ENCODE data around the gene KLK7. TPM values are rescaled to one million over a fixed set of nuclear protein-coding genes. Genes with fewer than 3 reads are reported as not detected.

The KLK7 gene
- total RNA-seq, 1 experiment from 2014 or later: 3.6 TPM

DNA sequence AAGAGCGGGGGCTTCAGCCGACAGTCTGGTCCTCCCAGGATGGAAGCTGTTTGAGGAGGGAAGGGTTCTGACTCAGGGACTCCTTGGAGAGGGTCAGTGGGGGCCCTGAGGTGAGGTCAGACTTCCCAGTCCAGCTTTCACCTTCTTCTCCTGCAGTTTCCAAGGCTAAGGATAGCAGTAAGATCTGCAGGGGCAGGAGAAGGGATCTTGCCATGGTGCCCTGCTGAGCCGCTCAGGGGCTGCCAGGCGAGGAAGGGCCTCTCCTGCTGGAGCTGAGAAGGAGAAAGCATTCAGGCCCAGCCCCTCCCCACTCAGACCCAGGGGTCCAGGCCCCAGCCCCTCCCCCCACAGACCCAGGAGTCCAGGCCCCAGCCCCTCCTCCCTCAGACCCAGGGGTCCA is 1.5 kb downstream of the KLK7 start:
- Histone ChIP-seq H3K9ac (ENCODE audit: low read length) (no peak overlapping the region), H3K9me3 (ENCODE audit: low read length) (no peaks in the 10 kb centered on the region), H4K20me1 (ENCODE audit: low read length) (no peaks in the 10 kb centered on the region), H3K4me1 (ENCODE audit: insufficient read depth, low read length) (peaks cover 21% of the 10 kb centered on the region), H3K4me2 (ENCODE audit: low read length) (no peak overlapping the region), H3K4me3 (ENCODE audit: low read length) (no peak overlapping the region), H2AFZ (ENCODE audit: low read length) (no peak overlapping the region), H3K27me3 (ENCODE audit: low read length) (no peaks in the 10 kb centered on the region), H3K27ac (ENCODE audit: low read length) (no peak overlapping the region), H3K9me2 (replicated peaks; ENCODE audit: low read length) (no peaks in the 10 kb centered on the region), H3K79me2 (ENCODE audit: low read length) (no peaks in the 10 kb centered on the region), H3F3A (ENCODE audit: low read length, unreplicated experiment) (no peaks in the 10 kb centered on the region), H3K36me3 (ENCODE audit: low read depth, low read length) (no peaks in the 10 kb centered on the region)
- no TSS peak for BruUV-seq (replicated peaks)
- ChIA-PET POLR2A (ENCODE audit: unreplicated experiment) (no interaction called here), CTCF (no interaction called here)
- DNase-seq (no peak), ATAC-seq (peak; percentile 23; the same call in 1 of the 2 replicates)
- no peak for TF ChIP-seq EZH2 (IDR thresholded peaks at IDR 0.05; ENCODE audit: low read length, unreplicated experiment)
- TF ChIP-seq EZH2phosphoT487 (IDR thresholded peaks at IDR 0.05; ENCODE audit: borderline replicate concordance, low read length): no peak
- TF ChIP-seq, protein P1, sequence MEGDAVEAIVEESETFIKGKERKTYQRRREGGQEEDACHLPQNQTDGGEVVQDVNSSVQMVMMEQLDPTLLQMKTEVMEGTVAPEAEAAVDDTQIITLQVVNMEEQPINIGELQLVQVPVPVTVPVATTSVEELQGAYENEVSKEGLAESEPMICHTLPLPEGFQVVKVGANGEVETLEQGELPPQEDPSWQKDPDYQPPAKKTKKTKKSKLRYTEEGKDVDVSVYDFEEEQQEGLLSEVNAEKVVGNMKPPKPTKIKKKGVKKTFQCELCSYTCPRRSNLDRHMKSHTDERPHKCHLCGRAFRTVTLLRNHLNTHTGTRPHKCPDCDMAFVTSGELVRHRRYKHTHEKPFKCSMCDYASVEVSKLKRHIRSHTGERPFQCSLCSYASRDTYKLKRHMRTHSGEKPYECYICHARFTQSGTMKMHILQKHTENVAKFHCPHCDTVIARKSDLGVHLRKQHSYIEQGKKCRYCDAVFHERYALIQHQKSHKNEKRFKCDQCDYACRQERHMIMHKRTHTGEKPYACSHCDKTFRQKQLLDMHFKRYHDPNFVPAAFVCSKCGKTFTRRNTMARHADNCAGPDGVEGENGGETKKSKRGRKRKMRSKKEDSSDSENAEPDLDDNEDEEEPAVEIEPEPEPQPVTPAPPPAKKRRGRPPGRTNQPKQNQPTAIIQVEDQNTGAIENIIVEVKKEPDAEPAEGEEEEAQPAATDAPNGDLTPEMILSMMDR (conservative IDR thresholded peaks at IDR 0.05; ENCODE audit: low read depth, low read length): no peak
- intact Hi-C loops (cut with micrococcal nuclease): no loop called here

GRCh38 chr19:50981587-50982146 is 2.0 kb downstream of the KLK7 start:
- H3F3A ChIP-seq (ENCODE audit: low read length, unreplicated experiment): no peaks in the 10 kb centered on the region
- TF ChIP-seq, protein P1 (conservative IDR thresholded peaks at IDR 0.05; ENCODE audit: low read depth, low read length): no peak
- no peak for TF ChIP-seq EZH2phosphoT487 (IDR thresholded peaks at IDR 0.05; ENCODE audit: borderline replicate concordance, low read length)
- no peak for TF ChIP-seq EZH2 (IDR thresholded peaks at IDR 0.05; ENCODE audit: low read length, unreplicated experiment)
- no peak overlapping the region for H2AFZ ChIP-seq (ENCODE audit: low read length)
- BruUV-seq (replicated peaks): no TSS peak
- H3K4me1 ChIP-seq (ENCODE audit: insufficient read depth, low read length): peaks cover 21% of the 10 kb centered on the region
- H3K79me2 ChIP-seq (ENCODE audit: low read length): no peaks in the 10 kb centered on the region
- no peak overlapping the region for H3K27ac ChIP-seq (ENCODE audit: low read length)
- H3K9me3 ChIP-seq (ENCODE audit: low read length): no peaks in the 10 kb centered on the region
- intact Hi-C loops (cut with micrococcal nuclease): no loop called here
- no peaks in the 10 kb centered on the region for H4K20me1 ChIP-seq (ENCODE audit: low read length)
- no peak overlapping the region for H3K9ac ChIP-seq (ENCODE audit: low read length)
- no peaks in the 10 kb centered on the region for H3K36me3 ChIP-seq (ENCODE audit: low read depth, low read length)
- CTCF ChIA-PET: no interaction called here
- no peak overlapping the region for H3K4me2 ChIP-seq (ENCODE audit: low read length)
- H3K4me3 ChIP-seq (ENCODE audit: low read length): no peak overlapping the region
- POLR2A ChIA-PET (ENCODE audit: unreplicated experiment): no interaction called here
- H3K9me2 ChIP-seq (replicated peaks; ENCODE audit: low read length): no peaks in the 10 kb centered on the region
- DNase-seq (no peak), ATAC-seq (no peak)
- H3K27me3 ChIP-seq (ENCODE audit: low read length): no peaks in the 10 kb centered on the region

DNA sequence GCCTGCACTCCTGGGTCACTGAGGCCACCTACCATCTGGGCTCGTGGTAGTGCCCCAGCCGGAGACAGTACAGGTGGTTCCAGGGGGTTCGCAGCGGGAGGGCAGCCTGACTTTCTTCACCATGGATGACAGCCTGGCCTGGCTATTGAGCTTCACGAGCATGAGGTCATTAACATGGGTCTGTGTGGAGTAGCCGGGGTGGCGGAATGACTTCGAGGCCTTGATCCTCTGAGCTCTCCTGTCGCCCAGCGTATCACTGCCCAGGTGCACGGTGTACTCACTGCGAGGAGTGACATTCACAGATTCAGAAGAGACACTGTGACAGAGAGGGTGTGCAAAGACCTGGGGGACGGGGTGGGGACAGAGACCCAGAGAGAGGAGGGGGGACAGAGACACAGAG is 3.5 kb downstream of the KLK7 start:
- no peaks in the 10 kb centered on the region for H3K9me2 ChIP-seq (replicated peaks; ENCODE audit: low read length)
- no peak overlapping the region for H3K4me2 ChIP-seq (ENCODE audit: low read length)
- H3K27me3 ChIP-seq (ENCODE audit: low read length): no peaks in the 10 kb centered on the region
- CTCF ChIA-PET: no interaction called here
- TF ChIP-seq, protein P1 (conservative IDR thresholded peaks at IDR 0.05; ENCODE audit: low read depth, low read length): no peak
- TF ChIP-seq EZH2 (IDR thresholded peaks at IDR 0.05; ENCODE audit: low read length, unreplicated experiment) (no peak), EZH2phosphoT487 (IDR thresholded peaks at IDR 0.05; ENCODE audit: borderline replicate concordance, low read length) (no peak)
- no peak overlapping the region for H2AFZ ChIP-seq (ENCODE audit: low read length)
- H3K27ac ChIP-seq (ENCODE audit: low read length): no peak overlapping the region
- ATAC-seq (no peak), DNase-seq (no peak)
- H3K9ac ChIP-seq (ENCODE audit: low read length): no peak overlapping the region
- H3K4me3 ChIP-seq (ENCODE audit: low read length): no peak overlapping the region
- no peaks in the 10 kb centered on the region for H3K9me3 ChIP-seq (ENCODE audit: low read length)
- H3K79me2 ChIP-seq (ENCODE audit: low read length): no peaks in the 10 kb centered on the region
- no peaks in the 10 kb centered on the region for H4K20me1 ChIP-seq (ENCODE audit: low read length)
- no peaks in the 10 kb centered on the region for H3F3A ChIP-seq (ENCODE audit: low read length, unreplicated experiment)
- intact Hi-C loops (cut with micrococcal nuclease): no loop called here
- POLR2A ChIA-PET (ENCODE audit: unreplicated experiment): no interaction called here
- H3K4me1 ChIP-seq (ENCODE audit: insufficient read depth, low read length): peaks cover 28% of the 10 kb centered on the region
- no peaks in the 10 kb centered on the region for H3K36me3 ChIP-seq (ENCODE audit: low read depth, low read length)
- no TSS peak for BruUV-seq (replicated peaks)

Measured in PC-3 (cell line).